Central memory CD8-positive, alpha-beta T cell (primary cell): Measurements from ENCODE around the gene TPM2.

Source experiments
- ATAC-seq: fragments of 150-1000 bp; cut with Tn5 transposase; replicated peaks from 2 replicates; pipeline ENCODE4 v1.10.0; 2022; ENCODE audit warnings: mild to moderate bottlenecking, moderate FRiP score, moderate number of reproducible peaks; ENCODE audit not compliant: poor library complexity, severe bottlenecking; ENCODE audit errors: extremely low read depth
- DNase-seq, 2 donors: peaks; one replicate each; pipeline ENCODE4 v3.0.0; 2021; ENCODE audit warnings: low spot score in 2 of 2
- H3K27ac Mint-ChIP-seq: one replicate; pipeline ENCODE4 v1.8.0; 2022; ENCODE audit warnings: low read depth, mild to moderate bottlenecking, moderate library complexity, mixed read lengths
- H3K27me3 Mint-ChIP-seq: one replicate; pipeline ENCODE4 v1.8.0; 2022; ENCODE audit warnings: mixed read lengths
- H3K36me3 Mint-ChIP-seq: one replicate; pipeline ENCODE4 v1.8.0; 2022; ENCODE audit warnings: mild to moderate bottlenecking, moderate library complexity, mixed read lengths; ENCODE audit not compliant: insufficient read depth
- H3K4me1 Mint-ChIP-seq: one replicate; pipeline ENCODE4 v1.8.0; 2022; ENCODE audit warnings: mixed read lengths
- H3K4me3 Mint-ChIP-seq: one replicate; pipeline ENCODE4 v1.8.0; 2022; ENCODE audit warnings: mild to moderate bottlenecking, moderate library complexity, mixed read lengths
- H3K9me3 Mint-ChIP-seq: one replicate; pipeline ENCODE4 v1.8.0; 2022; ENCODE audit warnings: mixed read lengths

The TPM2 gene

GRCh38 chr9:35660966-35661415 is 28.7 kb downstream of the TPM2 start:
- Mint-ChIP-seq H3K27ac (peak overlapping the region; percentile 50), H3K36me3 (peaks cover 44% of the 10 kb centered on the region), H3K4me3 (peak overlapping the region; percentile 20)

GRCh38 chr9:35659340-35659739 is 30.4 kb downstream of the TPM2 start:
- Mint-ChIP-seq H3K27ac (peak overlapping the region; percentile 100), H3K27me3 (no peaks in the 10 kb centered on the region), H3K4me3 (peak overlapping the region; percentile 91), H3K9me3 (no peaks in the 10 kb centered on the region), H3K4me1 (peaks cover 72% of the 10 kb centered on the region), H3K36me3 (peaks cover 44% of the 10 kb centered on the region)
- DNase-seq (no peak), ATAC-seq (no peak)

More at GRCh38 chr9:35660966-35661415, 28.7 kb downstream of the TPM2 start:
- ATAC-seq (no peak), DNase-seq (no peak)
- no peaks in the 10 kb centered on the region for H3K27me3 Mint-ChIP-seq
- H3K9me3 Mint-ChIP-seq = no peaks in the 10 kb centered on the region
- H3K4me1 Mint-ChIP-seq = peaks cover 85% of the 10 kb centered on the region

- H3K27me3 Mint-ChIP-seq = no peaks in the 10 kb centered on the region
- ATAC-seq = no peak
- H3K4me1 Mint-ChIP-seq = peaks cover 68% of the 10 kb centered on the region
- no peaks in the 10 kb centered on the region for H3K9me3 Mint-ChIP-seq
- H3K4me3 Mint-ChIP-seq = peak overlapping the region; percentile 91
- DNase-seq = no peak
- H3K27ac Mint-ChIP-seq = peak overlapping the region; percentile 100
- peaks cover 44% of the 10 kb centered on the region for H3K36me3 Mint-ChIP-seq
Measured at GRCh38 chr9:35658968-35659220, 30.8 kb downstream of the TPM2 start.

GRCh38 chr9:35658137-35658967 is 31.4 kb downstream of the TPM2 start, which contains the start of gene CCDC107:
Gene CCDC107, plus strand, starts transcription at chr9:35658292. Its CDS starts 88 bp downstream, at chr9:35658380.
- peaks cover 66% of the 10 kb centered on the region for H3K4me1 Mint-ChIP-seq
- H3K4me3 Mint-ChIP-seq = peak within 1 kb of the TSS; percentile 91
- H3K36me3 Mint-ChIP-seq = peaks cover 44% of the 10 kb centered on the region
- H3K9me3 Mint-ChIP-seq = no peaks in the 10 kb centered on the region
- no peaks in the 10 kb centered on the region for H3K27me3 Mint-ChIP-seq
- DNase-seq (peak; percentile 75 to 81), ATAC-seq (peak; percentile 53)
- H3K27ac Mint-ChIP-seq = peak within 1 kb of the TSS; percentile 100

- DNase-seq (peak; percentile 73 to 83), ATAC-seq (peak; percentile 87)
- H3K27ac Mint-ChIP-seq = peak within 1 kb of the TSS; percentile 100
- peaks cover 59% of the 10 kb centered on the region for H3K4me1 Mint-ChIP-seq
- peak within 1 kb of the TSS; percentile 91 for H3K4me3 Mint-ChIP-seq
- H3K36me3 Mint-ChIP-seq = peaks cover 44% of the 10 kb centered on the region
- H3K9me3 Mint-ChIP-seq = no peaks in the 10 kb centered on the region
- H3K27me3 Mint-ChIP-seq = no peaks in the 10 kb centered on the region
Measured at GRCh38 chr9:35657546-35658136, 32.1 kb downstream of the TPM2 start, which contains the start of gene RMRP. Gene RMRP, minus strand, starts transcription at chr9:35658019.

GRCh38 chr9:35656831-35657545 is 32.7 kb downstream of the TPM2 start:
- ATAC-seq (no peak), DNase-seq (no peak)
- Mint-ChIP-seq H3K4me1 (peaks cover 52% of the 10 kb centered on the region), H3K27ac (peak overlapping the region; percentile 100), H3K36me3 (peaks cover 44% of the 10 kb centered on the region), H3K9me3 (no peaks in the 10 kb centered on the region), H3K27me3 (no peaks in the 10 kb centered on the region), H3K4me3 (peak overlapping the region; percentile 91)

GRCh38 chr9:35656348-35656747 is 33.4 kb downstream of the TPM2 start:
- H3K27me3 Mint-ChIP-seq = no peaks in the 10 kb centered on the region
- H3K27ac Mint-ChIP-seq = peak overlapping the region; percentile 100
- H3K4me3 Mint-ChIP-seq = peak overlapping the region; percentile 91
- ATAC-seq = no peak
- DNase-seq = no peak
- H3K4me1 Mint-ChIP-seq = peaks cover 50% of the 10 kb centered on the region
- H3K36me3 Mint-ChIP-seq = peaks cover 41% of the 10 kb centered on the region
- H3K9me3 Mint-ChIP-seq = no peaks in the 10 kb centered on the region

GRCh38 chr9:35653611-35654010 is 36.1 kb downstream of the TPM2 start:
- Mint-ChIP-seq H3K36me3 (peaks cover 25% of the 10 kb centered on the region), H3K27me3 (no peaks in the 10 kb centered on the region), H3K9me3 (no peaks in the 10 kb centered on the region), H3K4me3 (no peak overlapping the region), H3K4me1 (peaks cover 44% of the 10 kb centered on the region), H3K27ac (peak overlapping the region; percentile 32)
- DNase-seq (no peak), ATAC-seq (no peak)

GRCh38 chr9:35652829-35653209 is 36.9 kb downstream of the TPM2 start:
- Mint-ChIP-seq H3K27me3 (no peaks in the 10 kb centered on the region), H3K4me3 (no peak overlapping the region), H3K4me1 (peaks cover 48% of the 10 kb centered on the region), H3K36me3 (peaks cover 21% of the 10 kb centered on the region), H3K27ac (no peak overlapping the region), H3K9me3 (no peaks in the 10 kb centered on the region)
- DNase-seq = no peak
- no peak for ATAC-seq

- Mint-ChIP-seq H3K4me1 (peaks cover 48% of the 10 kb centered on the region), H3K9me3 (no peaks in the 10 kb centered on the region), H3K27me3 (no peaks in the 10 kb centered on the region), H3K36me3 (peaks cover 21% of the 10 kb centered on the region), H3K4me3 (peak overlapping the region; percentile 90), H3K27ac (no peak overlapping the region)
- DNase-seq = no peak
- ATAC-seq = no peak
Measured at GRCh38 chr9:35651956-35652828, 37.5 kb downstream of the TPM2 start.

GRCh38 chr9:35650341-35651158 is 39.2 kb downstream of the TPM2 start, which contains the start of gene SIT1:
Gene SIT1, minus strand, starts transcription at chr9:35650931. Its CDS starts 78 bp downstream, at chr9:35650853.
- Mint-ChIP-seq H3K4me1 (peaks cover 43% of the 10 kb centered on the region), H3K27me3 (no peaks in the 10 kb centered on the region), H3K27ac (peak within 1 kb of the TSS; percentile 80), H3K4me3 (peak within 1 kb of the TSS; percentile 90), H3K36me3 (peaks cover 21% of the 10 kb centered on the region), H3K9me3 (no peaks in the 10 kb centered on the region)
- DNase-seq (no peak), ATAC-seq (no peak)
